IPS-15b (cell line): ENCODE data around the gene CDC42EP5.

Experiments used
- H3K27me3 ChIP-seq: one replicate; pipeline ENCODE4 v1.6.1; 2013; ENCODE audit warnings: low read length; ENCODE audit not compliant: control insufficient read depth, insufficient read depth
- H3K36me3 ChIP-seq: one replicate; pipeline ENCODE4 v1.6.1; 2013; ENCODE audit warnings: low read length; ENCODE audit not compliant: control insufficient read depth, insufficient read depth
- H3K4me1 ChIP-seq: one replicate; pipeline ENCODE4 v1.6.1; 2013; ENCODE audit warnings: mild to moderate bottlenecking, low read length; ENCODE audit not compliant: control insufficient read depth, insufficient read depth
- H3K4me3 ChIP-seq: one replicate; pipeline ENCODE4 v1.5.1; 2013; ENCODE audit warnings: low read depth, low read length
- H3K9ac ChIP-seq: one replicate; pipeline ENCODE4 v1.6.1; 2013; ENCODE audit warnings: low read depth, mild to moderate bottlenecking, low read length
- H3K9me3 ChIP-seq: one replicate; pipeline ENCODE4 v1.6.1; 2013; ENCODE audit warnings: mild to moderate bottlenecking, low read length; ENCODE audit not compliant: control insufficient read depth, insufficient read depth

The CDC42EP5 gene

DNA sequence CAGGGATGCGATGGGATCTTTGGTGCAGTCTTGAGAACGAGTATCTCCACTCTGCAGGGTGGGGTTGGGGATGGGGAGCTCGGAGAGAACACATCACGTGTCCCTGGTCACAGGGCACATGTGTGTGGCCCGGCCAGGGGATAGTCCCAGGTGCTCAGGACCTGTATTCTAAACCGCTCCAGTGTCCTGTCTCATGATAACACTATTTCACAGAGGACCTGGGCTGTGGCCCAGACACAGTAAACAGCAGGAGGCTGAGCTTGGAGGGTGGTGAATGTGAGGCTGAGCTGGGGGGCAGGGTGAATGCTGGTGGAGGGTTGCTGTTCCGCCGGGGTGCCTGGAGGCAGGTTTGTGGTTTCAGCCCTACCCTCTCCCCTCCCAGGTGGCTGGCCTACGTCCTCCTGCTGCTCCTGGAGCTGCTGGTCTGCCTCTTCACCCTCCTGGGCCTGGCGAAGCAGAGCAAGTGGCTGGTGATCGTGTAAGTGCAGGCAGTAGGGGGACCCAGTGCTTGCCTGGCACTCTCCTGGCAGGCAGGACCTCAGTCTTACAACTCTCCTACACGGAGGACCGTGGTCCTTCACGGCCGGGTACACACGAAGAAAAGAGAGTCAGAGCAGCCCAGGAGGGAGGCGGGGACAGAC is 46.7 kb downstream of the CDC42EP5 start:
- H3K9me3 ChIP-seq, result no peaks in the 10 kb centered on the region
- H3K36me3 ChIP-seq, result peaks cover 15% of the 10 kb centered on the region
- H3K27me3 ChIP-seq, result no peaks in the 10 kb centered on the region
- H3K4me1 ChIP-seq, result peaks cover 9% of the 10 kb centered on the region
- H3K4me3 ChIP-seq, result no peak overlapping the region
- H3K9ac ChIP-seq, result no peak overlapping the region

DNA sequence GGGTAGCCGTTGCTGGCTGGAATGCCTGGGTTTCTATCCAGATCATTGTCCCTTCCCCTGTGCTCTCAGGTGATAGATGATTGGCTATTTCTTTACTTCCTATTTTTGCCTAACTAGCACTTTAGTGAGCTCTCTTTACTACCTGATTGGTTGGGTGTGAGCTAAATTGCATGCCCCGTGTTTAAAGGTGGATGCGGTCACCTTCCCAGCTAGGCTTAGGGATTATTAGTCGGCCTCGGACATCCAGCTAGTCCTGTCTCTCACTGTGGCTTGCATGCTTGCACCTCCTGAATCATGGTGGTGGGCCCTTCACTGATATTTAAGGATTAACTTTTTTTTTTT is 47.7 kb downstream of the CDC42EP5 start:
- Histone ChIP-seq H3K9ac (no peak overlapping the region), H3K36me3 (peaks cover 16% of the 10 kb centered on the region), H3K9me3 (no peaks in the 10 kb centered on the region), H3K4me1 (peaks cover 12% of the 10 kb centered on the region), H3K4me3 (no peak overlapping the region), H3K27me3 (no peaks in the 10 kb centered on the region)

DNA sequence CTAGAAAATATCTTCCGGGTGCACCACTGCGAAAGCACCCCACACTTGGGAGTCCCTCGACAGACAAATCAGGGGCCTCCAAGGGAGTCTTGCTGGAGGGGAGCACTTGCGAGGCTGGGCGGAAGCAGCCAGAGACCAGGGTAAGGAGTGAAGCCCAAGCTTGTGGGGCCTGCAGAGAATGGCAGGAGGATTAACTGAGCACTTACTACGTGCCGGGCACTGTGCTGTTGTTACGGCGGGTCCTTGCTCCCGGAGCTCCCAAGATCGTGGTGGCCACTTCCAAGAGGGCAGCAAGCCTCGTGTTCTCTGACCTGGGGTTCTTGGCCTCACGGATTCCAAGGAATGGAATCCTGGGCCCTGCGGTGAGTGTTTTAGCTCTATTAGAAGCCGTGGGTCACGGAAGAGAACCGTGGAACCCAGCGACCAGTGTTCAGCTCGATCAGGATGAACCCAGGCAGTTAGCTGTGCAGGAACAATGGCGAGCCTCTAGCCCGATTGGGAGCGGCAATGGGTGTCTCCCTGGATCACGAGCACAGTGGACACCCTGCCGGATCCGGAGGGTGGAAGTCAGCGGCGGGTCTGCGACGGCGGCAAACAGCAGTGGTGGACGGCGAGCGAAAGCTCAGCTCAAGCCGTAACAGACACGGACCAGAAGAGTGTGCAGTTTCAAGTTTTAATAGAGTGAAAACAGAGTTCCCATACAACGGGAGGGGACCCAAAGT is 48.3 kb downstream of the CDC42EP5 start:
- Histone ChIP-seq H3K36me3 (peaks cover 16% of the 10 kb centered on the region), H3K9ac (no peak overlapping the region), H3K9me3 (no peaks in the 10 kb centered on the region), H3K4me1 (peaks cover 15% of the 10 kb centered on the region), H3K4me3 (no peak overlapping the region), H3K27me3 (no peaks in the 10 kb centered on the region)

DNA sequence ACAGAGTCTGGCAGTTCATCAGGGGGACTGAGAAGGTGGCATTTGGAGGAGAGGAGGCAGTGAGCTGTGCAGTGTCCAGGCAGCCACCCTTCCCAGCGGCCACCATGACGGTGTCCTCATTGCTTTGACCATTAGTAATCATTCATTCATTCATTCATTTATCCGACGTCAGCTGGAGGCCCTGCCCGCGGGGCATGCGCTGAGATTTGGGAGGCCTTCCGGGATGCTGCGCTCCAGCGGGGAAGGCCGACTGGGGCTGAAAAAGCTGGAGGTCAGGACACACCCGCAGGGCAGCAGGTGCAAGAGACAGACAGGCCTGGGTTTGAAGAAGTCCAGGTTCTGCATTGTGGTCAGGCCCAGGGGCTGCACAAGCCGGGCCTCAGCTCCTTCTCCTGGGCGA is 48.9 kb downstream of the CDC42EP5 start:
- Histone ChIP-seq H3K9me3 (no peaks in the 10 kb centered on the region), H3K27me3 (no peaks in the 10 kb centered on the region), H3K4me1 (peaks cover 20% of the 10 kb centered on the region), H3K36me3 (peaks cover 16% of the 10 kb centered on the region), H3K4me3 (no peak overlapping the region), H3K9ac (no peak overlapping the region)

DNA sequence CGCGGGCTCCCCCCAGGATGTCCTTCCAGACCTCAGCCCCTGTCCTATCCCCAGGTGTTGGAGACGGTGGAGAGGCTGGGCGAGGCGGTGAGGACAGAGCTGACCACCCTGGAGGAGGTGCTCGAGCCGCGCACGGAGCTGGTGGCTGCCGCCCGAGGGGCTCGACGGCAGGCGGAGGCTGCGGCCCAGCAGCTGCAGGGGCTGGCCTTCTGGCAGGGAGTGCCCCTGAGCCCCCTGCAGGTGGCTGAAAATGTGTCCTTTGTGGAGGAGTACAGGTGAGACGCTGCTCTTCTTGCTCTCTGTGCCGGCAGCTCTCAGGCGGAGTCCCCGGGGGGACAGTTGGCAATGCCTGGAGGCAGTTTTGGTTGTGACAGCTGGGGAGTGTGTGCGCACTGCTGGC is 51.0 kb downstream of the CDC42EP5 start:
- Histone ChIP-seq H3K9me3 (no peaks in the 10 kb centered on the region), H3K27me3 (no peaks in the 10 kb centered on the region), H3K9ac (no peak overlapping the region), H3K4me3 (no peak overlapping the region), H3K4me1 (peaks cover 21% of the 10 kb centered on the region), H3K36me3 (peaks cover 16% of the 10 kb centered on the region)

DNA sequence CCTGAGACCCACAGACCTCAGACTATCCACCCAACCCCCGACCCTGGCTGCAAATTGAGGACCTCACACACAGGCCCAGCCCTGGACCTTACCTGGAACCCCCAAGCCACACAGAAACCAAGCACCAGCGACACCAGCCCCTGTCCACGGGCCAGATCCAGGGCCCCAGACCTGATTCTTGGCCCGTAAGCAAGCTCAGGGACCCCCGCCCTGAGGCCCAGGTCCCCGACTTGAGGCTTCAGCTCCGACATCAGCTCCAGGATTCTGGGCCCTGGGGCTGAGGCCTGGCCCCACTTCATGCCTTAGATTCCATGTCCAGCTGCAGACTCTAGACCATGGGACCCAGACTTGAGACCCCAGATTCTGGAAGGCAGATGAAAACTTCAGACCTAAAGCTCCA is 51.6 kb downstream of the CDC42EP5 start:
- Histone ChIP-seq H3K4me1 (peaks cover 21% of the 10 kb centered on the region), H3K9ac (no peak overlapping the region), H3K27me3 (no peaks in the 10 kb centered on the region), H3K4me3 (peak overlapping the region; percentile 41), H3K36me3 (peaks cover 14% of the 10 kb centered on the region), H3K9me3 (no peaks in the 10 kb centered on the region)

DNA sequence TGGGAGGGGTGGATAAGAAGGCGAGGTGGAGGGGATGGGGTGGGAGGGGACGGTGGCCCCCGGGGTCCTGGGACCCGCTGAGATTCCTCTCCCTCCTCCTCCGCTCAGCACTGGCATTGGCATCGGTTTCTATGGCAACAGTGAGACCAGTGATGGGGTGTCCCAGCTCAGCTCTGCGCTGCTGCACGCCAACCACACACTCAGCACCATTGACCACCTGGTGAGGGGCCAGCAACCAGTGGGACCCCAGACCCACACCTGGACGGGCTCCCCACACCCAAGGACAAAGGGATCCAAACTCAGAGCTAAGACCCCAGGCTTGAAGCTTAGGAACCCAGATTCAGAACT is 52.0 kb downstream of the CDC42EP5 start:
- H3K27me3 ChIP-seq, result peaks cover under 1% of the 10 kb centered on the region
- no peaks in the 10 kb centered on the region for H3K9me3 ChIP-seq
- H3K4me3 ChIP-seq, result peak overlapping the region; percentile 41
- H3K36me3 ChIP-seq, result peaks cover 14% of the 10 kb centered on the region
- no peak overlapping the region for H3K9ac ChIP-seq
- peaks cover 21% of the 10 kb centered on the region for H3K4me1 ChIP-seq

DNA sequence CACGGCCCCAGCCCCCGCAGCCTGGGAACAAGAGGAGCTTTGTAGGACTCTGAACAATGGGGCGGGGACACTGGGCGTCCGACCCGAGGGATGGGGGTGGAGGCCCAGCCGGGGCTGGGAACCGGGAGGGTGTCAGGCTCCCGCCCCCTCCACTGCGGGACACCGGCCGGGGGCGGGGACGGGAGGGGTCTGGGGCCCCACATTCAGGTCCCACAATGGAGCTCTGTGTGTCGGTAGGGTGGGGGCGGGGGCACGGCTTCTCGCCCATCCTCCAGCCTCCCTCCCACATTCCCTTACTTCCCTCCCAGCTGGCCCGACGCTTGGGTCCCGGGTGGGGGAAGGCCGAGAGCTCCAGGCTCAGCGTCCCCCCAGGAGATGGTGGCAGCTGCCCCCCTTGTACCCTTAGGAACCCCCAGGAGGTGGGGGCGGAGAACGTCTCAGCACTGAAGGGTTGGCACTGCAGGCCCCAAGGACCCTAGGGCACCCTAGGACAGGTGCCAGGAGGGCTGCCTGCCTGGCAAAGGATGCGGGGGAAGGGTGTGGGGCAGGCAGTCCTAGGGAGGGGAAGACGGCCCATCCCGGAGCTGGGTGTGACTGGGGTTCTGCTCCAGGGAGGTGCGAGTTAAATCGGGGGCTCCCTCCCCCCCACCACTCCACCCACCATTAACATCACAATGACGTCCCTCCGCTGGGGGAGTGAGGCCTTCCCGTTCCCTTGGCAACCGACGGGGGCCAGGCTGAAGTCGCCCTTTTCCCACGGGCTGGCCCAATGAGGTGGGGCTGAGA is 52.5 kb downstream of the CDC42EP5 start:
- peak overlapping the region; percentile 66 for H3K4me3 ChIP-seq
- no peak overlapping the region for H3K9ac ChIP-seq
- H3K4me1 ChIP-seq, result peaks cover 21% of the 10 kb centered on the region
- peaks cover 14% of the 10 kb centered on the region for H3K36me3 ChIP-seq
- H3K27me3 ChIP-seq, result peaks cover 4% of the 10 kb centered on the region
- H3K9me3 ChIP-seq, result no peaks in the 10 kb centered on the region

DNA sequence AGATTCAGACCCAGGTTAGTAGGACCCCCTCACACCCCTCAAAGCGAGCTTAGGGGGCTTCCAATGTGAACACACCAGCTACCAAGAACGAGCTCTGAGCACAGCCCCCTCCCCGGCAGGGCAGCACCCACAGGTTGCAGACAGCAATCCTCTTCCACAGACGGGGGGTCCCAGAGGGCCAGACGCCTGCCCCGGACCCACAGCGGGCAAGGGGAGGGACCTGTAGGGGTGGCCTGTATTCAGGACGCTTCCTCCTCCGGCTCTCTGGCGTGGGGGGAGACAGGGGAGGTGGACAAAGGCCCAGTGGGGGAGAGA is 53.1 kb downstream of the CDC42EP5 start:
- Histone ChIP-seq H3K4me1 (peaks cover 21% of the 10 kb centered on the region), H3K27me3 (peaks cover 4% of the 10 kb centered on the region), H3K36me3 (peaks cover 13% of the 10 kb centered on the region), H3K9me3 (no peaks in the 10 kb centered on the region), H3K4me3 (peak overlapping the region; percentile 32), H3K9ac (no peak overlapping the region)

DNA sequence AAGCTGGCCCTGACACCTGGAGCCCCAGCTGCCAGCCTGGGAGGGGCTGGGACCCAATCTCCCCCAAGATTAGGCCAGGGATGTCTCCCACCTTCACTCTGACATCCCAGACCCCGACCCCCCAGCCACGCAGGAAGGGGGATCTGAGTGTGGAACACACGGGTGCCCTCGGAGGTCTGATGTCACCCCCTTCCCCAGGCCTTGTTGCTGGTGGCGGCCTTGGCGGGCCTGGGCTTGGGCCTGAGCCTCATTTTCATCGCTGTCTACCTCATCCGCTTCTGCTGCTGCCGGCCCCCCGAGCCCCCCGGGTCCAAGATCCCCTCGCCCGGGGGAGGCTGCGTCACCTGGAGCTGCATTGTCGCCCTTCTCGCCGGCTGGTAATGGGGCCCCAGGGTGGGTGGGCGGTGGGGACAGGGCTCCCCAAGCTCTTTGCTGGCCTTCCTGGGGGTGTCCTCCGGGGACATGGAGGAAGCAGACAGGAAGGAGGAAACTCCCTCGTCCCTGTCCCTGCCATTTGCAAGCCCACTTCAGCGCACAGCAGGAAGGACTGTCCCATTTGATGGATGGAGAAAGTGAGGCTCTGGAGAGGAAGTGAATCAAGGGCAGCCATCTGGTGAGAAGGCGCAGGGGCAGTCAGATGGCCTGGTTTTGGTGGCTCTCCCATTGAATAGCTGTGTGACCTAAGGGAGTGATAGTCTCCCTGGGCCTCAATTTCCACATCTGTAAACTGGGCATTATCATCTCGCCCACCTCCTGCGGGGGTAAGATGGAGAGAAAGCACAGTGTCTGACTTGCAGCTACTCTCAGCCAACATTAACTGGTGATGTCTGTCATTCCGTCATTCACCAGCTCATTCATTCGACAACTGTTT is 53.9 kb downstream of the CDC42EP5 start:
- peaks cover 6% of the 10 kb centered on the region for H3K9me3 ChIP-seq
- no peak overlapping the region for H3K4me3 ChIP-seq
- H3K36me3 ChIP-seq, result peaks cover 7% of the 10 kb centered on the region
- H3K27me3 ChIP-seq, result peaks cover 13% of the 10 kb centered on the region
- H3K9ac ChIP-seq, result no peak overlapping the region
- peaks cover 21% of the 10 kb centered on the region for H3K4me1 ChIP-seq

DNA sequence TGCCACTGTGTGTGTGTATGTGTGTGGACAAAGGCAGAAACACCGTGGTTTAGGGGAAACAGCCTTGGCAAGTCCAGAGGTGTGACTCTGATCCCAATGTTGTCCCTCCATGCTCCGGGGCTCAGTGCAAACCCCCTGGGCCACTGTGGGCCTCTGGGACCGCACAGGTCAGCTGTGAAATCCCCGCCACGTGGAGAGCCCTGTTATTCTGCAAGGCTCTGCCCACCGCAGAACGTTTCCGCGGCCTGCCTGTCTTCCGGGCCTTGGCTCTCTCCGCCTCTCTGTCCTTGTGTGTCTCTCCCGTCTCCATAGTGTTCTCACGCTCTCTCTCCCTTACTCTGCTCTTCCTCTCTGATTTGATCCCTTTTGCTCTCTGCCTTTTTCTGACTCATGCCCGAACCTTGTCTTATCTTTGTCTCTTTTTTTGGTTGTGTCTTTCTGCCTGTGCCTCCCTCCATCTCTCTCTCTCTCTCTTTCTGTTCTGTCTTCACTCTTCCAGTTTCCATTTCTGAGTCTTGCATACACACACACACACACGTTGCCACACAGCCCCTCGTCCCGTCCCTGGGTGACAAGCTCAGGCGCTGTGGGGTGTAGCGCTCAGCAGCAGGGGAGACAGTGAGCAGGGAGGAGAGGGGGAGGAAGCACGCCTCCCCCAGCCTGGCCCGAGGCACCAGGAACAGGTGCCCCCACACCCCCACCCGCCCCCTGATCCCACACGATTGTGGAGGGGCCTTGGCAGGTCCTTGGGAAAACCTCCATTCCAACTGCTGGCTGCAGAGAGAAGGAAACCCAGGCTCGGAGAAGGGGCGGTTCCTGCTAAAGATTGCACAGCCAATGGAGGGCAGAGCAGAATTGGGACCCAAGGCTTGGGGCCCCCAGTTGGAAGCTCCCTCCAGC is 54.8 kb downstream of the CDC42EP5 start:
- Histone ChIP-seq H3K36me3 (peaks cover 7% of the 10 kb centered on the region), H3K9ac (no peak overlapping the region), H3K27me3 (peaks cover 18% of the 10 kb centered on the region), H3K4me3 (no peak overlapping the region), H3K4me1 (peaks cover 21% of the 10 kb centered on the region), H3K9me3 (peaks cover 7% of the 10 kb centered on the region)
